Measurements from ENCODE around the gene DPYD. TPM values are rescaled to one million over a fixed set of nuclear protein-coding genes. Genes with fewer than 3 reads are reported as not detected.

The DPYD gene
- total RNA-seq, 4 donors from 2014 or later = 35.7 to 65.4 (median 43.7) TPM

DNA sequence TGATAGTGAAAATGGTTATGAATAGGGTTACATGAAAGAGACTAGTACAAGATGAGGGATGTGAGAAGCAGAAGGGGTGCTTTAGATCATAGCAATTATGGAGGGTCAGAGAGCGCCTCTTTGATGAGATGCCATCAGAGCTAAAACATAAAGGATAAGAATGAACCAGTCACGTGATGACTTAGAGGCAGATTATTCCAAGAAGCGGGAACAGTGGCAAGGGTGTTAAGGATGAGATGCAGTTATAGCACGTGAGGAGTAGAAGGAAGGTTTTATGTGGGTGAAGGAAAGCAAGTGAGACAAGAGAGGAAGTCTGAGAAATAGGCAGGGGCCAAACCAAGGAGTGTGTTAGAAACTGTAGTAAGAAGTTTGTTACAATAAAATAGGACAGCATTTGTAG lies 360.1 kb downstream of the DPYD start:
- WGBS, 2 donors = 78 to 81% methylated on average over 4 of the region's 4 CpGs
- H3K27me3 ChIP-seq = no peaks in the 10 kb centered on the region
- TF ChIP-seq POLR2A (IDR thresholded peaks at IDR 0.05) = no peak
- TF ChIP-seq, protein P1, sequence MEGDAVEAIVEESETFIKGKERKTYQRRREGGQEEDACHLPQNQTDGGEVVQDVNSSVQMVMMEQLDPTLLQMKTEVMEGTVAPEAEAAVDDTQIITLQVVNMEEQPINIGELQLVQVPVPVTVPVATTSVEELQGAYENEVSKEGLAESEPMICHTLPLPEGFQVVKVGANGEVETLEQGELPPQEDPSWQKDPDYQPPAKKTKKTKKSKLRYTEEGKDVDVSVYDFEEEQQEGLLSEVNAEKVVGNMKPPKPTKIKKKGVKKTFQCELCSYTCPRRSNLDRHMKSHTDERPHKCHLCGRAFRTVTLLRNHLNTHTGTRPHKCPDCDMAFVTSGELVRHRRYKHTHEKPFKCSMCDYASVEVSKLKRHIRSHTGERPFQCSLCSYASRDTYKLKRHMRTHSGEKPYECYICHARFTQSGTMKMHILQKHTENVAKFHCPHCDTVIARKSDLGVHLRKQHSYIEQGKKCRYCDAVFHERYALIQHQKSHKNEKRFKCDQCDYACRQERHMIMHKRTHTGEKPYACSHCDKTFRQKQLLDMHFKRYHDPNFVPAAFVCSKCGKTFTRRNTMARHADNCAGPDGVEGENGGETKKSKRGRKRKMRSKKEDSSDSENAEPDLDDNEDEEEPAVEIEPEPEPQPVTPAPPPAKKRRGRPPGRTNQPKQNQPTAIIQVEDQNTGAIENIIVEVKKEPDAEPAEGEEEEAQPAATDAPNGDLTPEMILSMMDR (IDR thresholded peaks at IDR 0.05) = no peak
- TF ChIP-seq EP300 (IDR thresholded peaks at IDR 0.05) = no peak
- no peak for DNase-seq (ENCODE audit: low spot score in 2 of 2)
- H3K9me3 ChIP-seq = no peaks in the 10 kb centered on the region
- no peaks in the 10 kb centered on the region for H3K4me1 ChIP-seq
- no peak overlapping the region for H3K4me3 ChIP-seq
- no peak overlapping the region for H3K27ac ChIP-seq
- H3K36me3 ChIP-seq = peaks cover 0 to 7% (median 0%) of the 10 kb centered on the region in 3 donors

DNA sequence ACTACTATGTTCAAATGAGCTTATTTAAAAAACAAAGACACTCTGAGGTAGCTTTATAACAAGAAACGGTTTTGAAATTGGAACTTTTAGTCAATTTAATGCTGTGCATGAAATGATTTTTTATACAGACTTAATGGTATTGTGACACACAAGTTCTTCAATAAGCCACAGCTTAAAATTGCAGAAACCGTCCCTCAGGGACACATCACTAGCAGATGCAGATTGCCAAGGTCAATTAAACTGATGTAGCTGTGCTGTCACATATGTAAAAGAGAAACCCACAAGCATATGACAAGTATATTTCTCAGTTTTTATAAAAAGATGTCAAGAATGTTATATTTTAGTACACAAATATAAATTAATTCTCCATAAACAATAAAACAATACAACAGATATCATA lies 366.9 kb downstream of the DPYD start:
- H3K9me3 ChIP-seq = no peaks in the 10 kb centered on the region
- no peak overlapping the region for H3K27ac ChIP-seq
- 84 to 85% methylated on average over 2 of the region's 2 CpGs for WGBS, 2 donors
- H3K4me3 ChIP-seq = no peak overlapping the region
- DNase-seq (ENCODE audit: low spot score in 2 of 2) = no peak
- peaks cover 0 to 13% (median 0%) of the 10 kb centered on the region in 3 donors for H3K36me3 ChIP-seq
- no peaks in the 10 kb centered on the region for H3K4me1 ChIP-seq
- TF ChIP-seq POLR2A (IDR thresholded peaks at IDR 0.05) = no peak
- TF ChIP-seq, protein P1 (IDR thresholded peaks at IDR 0.05) = no peak
- no peak for TF ChIP-seq EP300 (IDR thresholded peaks at IDR 0.05)
- H3K27me3 ChIP-seq = no peaks in the 10 kb centered on the region

DNA sequence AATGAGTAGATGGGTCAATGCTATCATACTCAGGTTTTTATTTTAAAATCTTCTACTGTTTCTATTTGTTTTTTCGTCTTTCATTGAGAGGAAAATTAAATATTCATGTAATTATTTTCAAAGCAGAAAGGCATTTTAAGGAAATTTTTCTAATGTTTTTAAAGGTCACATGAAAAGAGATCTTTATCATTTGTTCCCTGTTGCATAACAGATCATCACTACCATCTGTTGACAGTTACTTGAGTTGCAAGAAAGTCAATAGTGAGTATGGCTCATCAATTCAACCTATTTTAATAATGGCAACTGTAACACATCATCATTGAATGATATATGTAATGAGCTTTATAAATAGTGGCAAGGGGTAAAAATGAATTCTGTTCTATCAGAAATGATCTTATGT lies 369.7 kb downstream of the DPYD start:
- H3K36me3 ChIP-seq = peaks cover 0 to 13% (median 0%) of the 10 kb centered on the region in 3 donors
- H3K4me1 ChIP-seq = no peaks in the 10 kb centered on the region
- 62 to 68% methylated on average over 1 of the region's 1 CpG for WGBS, 2 donors
- TF ChIP-seq EP300 (IDR thresholded peaks at IDR 0.05) = no peak
- TF ChIP-seq, protein P1 (IDR thresholded peaks at IDR 0.05) = no peak
- no peak for TF ChIP-seq POLR2A (IDR thresholded peaks at IDR 0.05)
- H3K9me3 ChIP-seq = no peaks in the 10 kb centered on the region
- no peaks in the 10 kb centered on the region for H3K27me3 ChIP-seq
- no peak overlapping the region for H3K4me3 ChIP-seq
- DNase-seq (ENCODE audit: low spot score in 2 of 2) = no peak
- no peak overlapping the region for H3K27ac ChIP-seq

DNA sequence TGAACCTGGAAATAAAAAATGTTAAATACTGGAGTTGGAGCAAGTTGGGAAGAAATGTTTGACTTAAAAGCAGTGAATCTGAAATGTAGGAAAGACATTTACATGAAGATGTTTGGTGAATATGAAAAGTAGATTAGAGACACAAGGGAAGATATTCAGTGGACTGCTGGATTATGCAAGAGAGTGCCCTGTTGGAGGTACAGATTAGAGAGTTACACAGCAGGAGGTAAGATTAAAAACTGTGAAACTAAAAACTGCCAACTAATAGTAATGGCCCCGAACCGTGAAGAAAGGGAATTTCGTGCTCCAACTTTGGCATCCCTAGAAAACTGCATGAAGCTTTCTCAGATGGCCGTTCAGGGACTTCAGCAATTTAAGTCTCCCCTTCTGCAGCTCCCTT lies 375.4 kb downstream of the DPYD start:
- no peaks in the 10 kb centered on the region for H3K27me3 ChIP-seq
- WGBS, 2 donors = 78 to 81% methylated on average over 4 of the region's 4 CpGs
- no peak overlapping the region for H3K27ac ChIP-seq
- no peaks in the 10 kb centered on the region for H3K9me3 ChIP-seq
- H3K36me3 ChIP-seq = peaks cover 0 to 12% (median 3%) of the 10 kb centered on the region in 3 donors
- no peak overlapping the region for H3K4me3 ChIP-seq
- no peaks in the 10 kb centered on the region for H3K4me1 ChIP-seq
- no peak for DNase-seq (ENCODE audit: low spot score in 2 of 2)
- TF ChIP-seq, protein P1 (IDR thresholded peaks at IDR 0.05) = no peak
- TF ChIP-seq EP300 (IDR thresholded peaks at IDR 0.05) = no peak
- TF ChIP-seq POLR2A (IDR thresholded peaks at IDR 0.05) = no peak

DNA sequence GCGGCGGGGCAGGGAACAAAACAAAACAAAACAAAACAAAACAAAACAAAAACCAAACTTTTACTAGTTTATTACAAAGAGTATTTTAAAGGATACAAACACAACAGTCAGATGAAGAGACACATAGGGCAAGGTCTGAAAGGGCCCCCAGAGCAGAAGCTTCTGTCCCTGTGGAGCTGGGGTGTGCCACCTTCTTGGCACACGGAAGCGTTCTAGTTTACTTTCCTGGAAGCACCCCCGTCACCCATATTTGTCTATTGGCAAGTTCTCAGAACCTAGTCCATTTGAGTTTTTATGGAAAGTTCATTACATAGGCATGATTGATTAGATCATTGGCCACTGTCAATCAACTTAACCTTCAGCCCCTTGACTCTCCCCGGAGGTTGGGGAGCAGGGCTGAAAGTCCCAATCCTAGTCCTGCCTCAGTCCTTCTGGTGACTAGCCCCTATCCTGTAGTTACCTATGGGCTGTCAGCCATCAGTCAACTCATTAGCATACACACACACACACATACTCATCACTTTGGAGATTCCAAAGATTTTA lies 380.4 kb downstream of the DPYD start:
- 93 to 98% methylated on average over 6 of the region's 6 CpGs for WGBS, 2 donors
- no peak for TF ChIP-seq EP300 (IDR thresholded peaks at IDR 0.05)
- TF ChIP-seq POLR2A (IDR thresholded peaks at IDR 0.05) = no peak
- TF ChIP-seq, protein P1 (IDR thresholded peaks at IDR 0.05) = no peak
- no peak overlapping the region for H3K27ac ChIP-seq
- DNase-seq (ENCODE audit: low spot score in 2 of 2) = no peak
- no peaks in the 10 kb centered on the region for H3K9me3 ChIP-seq
- no peak overlapping the region for H3K4me3 ChIP-seq
- H3K36me3 ChIP-seq = peaks cover 0 to 5% (median 3%) of the 10 kb centered on the region in 3 donors
- H3K27me3 ChIP-seq = no peaks in the 10 kb centered on the region
- H3K4me1 ChIP-seq = no peaks in the 10 kb centered on the region

All from tibial nerve (tissue), 4 donors.